ENCODE results near the gene NELFE.

GRCh38 chr6:31946370-31946885 lies 12.3 kb downstream of the NELFE start:
- TF ChIP-seq CTCF (conservative IDR thresholded peaks at IDR 0.05; ENCODE audit: low read length) (no peak), EZH2phosphoT487 (IDR thresholded peaks at IDR 0.05; ENCODE audit: borderline replicate concordance, low read depth, low read length) (no peak)
